ENCODE results near the gene PVALEF. TPM values are rescaled to one million over a fixed set of nuclear protein-coding genes. Genes with fewer than 3 reads are reported as not detected.

The PVALEF gene
- not detected in 2 replicates for total RNA-seq

DNA sequence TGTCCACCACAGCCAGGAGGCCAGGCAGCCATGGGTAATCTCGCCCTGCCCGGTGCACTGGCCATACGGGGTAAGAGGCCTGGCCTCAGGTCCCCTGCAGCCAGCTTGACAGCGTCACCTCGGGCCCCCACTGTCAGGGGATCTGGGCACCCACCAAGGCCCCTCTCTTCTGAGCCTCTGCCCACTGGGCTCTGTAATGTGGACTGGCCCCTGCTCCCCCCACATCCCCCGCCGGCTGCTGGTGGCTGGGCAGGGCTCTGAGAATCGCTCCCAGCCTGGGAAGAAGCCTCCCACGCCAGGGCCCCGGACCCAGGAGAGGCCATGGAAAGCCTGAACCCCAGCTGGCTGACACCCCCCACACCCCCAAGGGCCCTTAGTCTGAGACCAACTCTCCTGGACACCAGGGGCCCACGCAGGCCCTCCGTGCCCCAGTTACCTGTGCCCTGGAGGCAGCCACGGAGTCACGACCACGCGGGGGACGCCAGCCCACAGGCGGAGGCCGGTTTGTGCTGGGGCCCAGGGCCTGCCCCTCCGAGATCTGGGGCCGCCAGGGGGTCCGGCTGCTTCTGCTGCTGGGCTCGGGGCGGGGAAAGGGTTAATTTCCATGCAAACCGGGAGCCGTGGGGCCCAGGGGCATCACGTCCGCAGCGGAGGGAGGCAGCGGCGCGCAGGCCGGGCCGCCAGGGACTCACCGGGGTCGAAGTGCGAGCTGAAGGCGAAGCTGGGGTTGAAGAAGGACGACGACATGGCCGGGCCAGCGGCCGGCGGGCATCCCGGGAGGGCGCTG is at the start of gene PVALEF:
PVALEF (plus strand) TSS at position 262 of the 787 bp plus-strand sequence. CDS start 15,720 bp downstream, outside the sequence.

DNA sequence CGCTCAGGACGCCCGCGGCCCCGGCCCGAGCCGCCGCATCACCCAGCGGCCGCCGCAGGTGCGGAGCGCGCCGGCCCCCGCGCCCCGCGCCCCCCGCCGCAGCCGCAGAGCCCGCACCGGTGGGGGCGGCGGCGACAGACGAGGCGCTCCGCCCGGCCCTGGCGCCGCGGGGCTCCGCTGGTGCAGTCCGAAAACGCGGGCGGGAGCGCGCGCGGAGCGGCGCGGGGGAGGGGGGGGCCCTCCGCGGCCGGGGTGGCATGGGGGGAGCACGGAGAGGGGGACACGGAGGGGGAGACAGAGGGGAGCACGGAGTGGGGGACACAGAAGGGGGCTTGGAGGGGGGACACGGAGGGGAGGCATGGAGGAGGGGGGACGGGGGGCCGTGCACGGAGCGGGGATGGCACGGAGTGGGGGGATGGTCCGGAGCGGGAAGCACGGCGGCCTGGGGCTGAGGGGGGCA is 756 bp downstream of the PVALEF start, which contains the start of gene AATK:
AATK (minus strand) TSS at position 189 of the 460 bp plus-strand sequence. CDS start 229 bp downstream, outside the sequence.

DNA sequence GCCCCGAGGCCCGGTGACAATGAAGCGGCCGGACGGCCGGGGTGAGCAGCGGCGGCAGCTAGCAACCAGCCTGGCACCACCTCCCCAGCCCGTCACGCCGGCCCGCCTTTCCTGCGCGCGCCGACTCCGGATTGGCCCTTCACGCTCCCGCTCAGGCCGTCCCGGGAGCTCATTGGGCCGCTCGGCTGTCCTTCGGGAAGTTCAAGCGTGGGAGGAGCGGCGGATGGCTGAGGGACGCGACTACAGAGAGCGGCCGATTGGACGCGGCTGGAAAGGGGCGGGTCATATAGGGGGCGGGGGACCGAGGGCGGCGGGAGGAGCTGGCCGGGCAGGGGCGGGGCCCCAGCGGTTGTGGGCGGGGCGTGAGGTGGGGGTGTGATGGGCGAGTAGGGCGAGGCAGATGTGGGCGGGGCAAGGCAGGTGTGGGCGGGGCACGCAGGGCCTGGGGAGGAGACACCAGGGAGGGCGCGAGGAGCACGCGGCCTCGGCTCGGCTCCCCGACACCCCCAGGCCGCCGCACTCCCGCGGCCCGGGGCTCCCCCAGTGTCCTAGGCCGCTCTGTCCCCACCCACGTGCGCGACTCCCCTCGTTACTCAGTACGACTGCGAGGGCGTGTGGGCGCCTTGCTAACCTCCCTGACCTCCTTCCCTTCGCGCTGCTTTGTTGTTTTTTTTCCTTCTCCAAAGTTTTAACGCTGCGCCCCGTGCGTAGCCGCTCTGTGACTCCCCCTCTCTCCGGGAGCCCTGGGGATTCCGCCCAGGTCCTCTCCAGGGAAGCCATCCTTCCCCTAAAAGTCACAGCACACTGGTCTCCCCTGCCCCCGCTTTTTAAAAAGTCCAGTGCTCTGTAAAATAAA is 57.8 kb downstream of the PVALEF start, which contains the start of gene CEP131:
CEP131 (minus strand) TSS at position 60 of the 856 bp plus-strand sequence. CDS start 2,909 bp downstream, outside the sequence.

Other genes with a start within 250 kb of the PVALEF start
- gene CHMP6, start 173.7 kb upstream of the PVALEF start, total RNA-seq, result 22.5 and 24.1 TPM in 2 replicates
- 18.6 and 18.8 TPM in 2 replicates for gene BAIAP2, start 130.4 kb upstream of the PVALEF start, total RNA-seq
- 0.15 and 0.17 TPM in 2 replicates for gene AATK, start 714 bp downstream of the PVALEF start, total RNA-seq
- 11.9 and 14.1 TPM in 2 replicates for gene CEP131, start 57.5 kb downstream of the PVALEF start, total RNA-seq
- 13.7 and 16.0 TPM in 2 replicates for gene TEPSIN, start 73.5 kb downstream of the PVALEF start, total RNA-seq
- gene NDUFAF8, start 73.8 kb downstream of the PVALEF start, total RNA-seq, result 47.0 and 56.8 TPM in 2 replicates
- gene SLC38A10, start 129.8 kb downstream of the PVALEF start, total RNA-seq, result 52.9 and 58.0 TPM in 2 replicates
- gene BAHCC1, start 229.9 kb downstream of the PVALEF start, total RNA-seq, result 8.3 and 8.4 TPM in 2 replicates